A549 (cell line): ENCODE data around the gene ARHGEF28. TPM values are rescaled to one million over a fixed set of nuclear protein-coding genes. Genes with fewer than 3 reads are reported as not detected.

Experiments used
- ATAC-seq, 2 experiments: fragments of 200-7000 bp in 1 of 2; fragments of >200 bp in 1 of 2; cut with Nextera tagmentation in 1 of 2; cut with Tn5 transposase in 1 of 2; 3 replicates each; pipeline versions ENCODE4 v1.8.0 to v1.9.1; 2018 to 2020; ENCODE audit warnings: mild to moderate bottlenecking in 1 of 2, moderate library complexity in 1 of 2
- CTCF ChIA-PET: fragments of 300-600 bp; sonication (Branson Sonifier 250); formaldehyde crosslinking; extraction: SDS; loops from one replicate; lab custom pipeline; 2021; ENCODE audit warnings: antibody characterized with exemption, inconsistent platforms; lab: Yijun Ruan, JAX
- POLR2A ChIA-PET: fragments of 350-600 bp; formaldehyde crosslinking; extraction: SDS; loops from one replicate; lab custom pipeline; 2021; ENCODE audit warnings: antibody characterized with exemption, inconsistent platforms; lab: Yijun Ruan, JAX
- DNase-seq, 2 experiments: peaks; one replicate each; pipeline versions ENCODE4 v3.0.0 to v3.0.0-alpha.2; 2011 to 2016; ENCODE audit warnings: low read depth in 1 of 2, low spot score in 1 of 2
- FAIRE-seq: peaks from 2 replicates; lab custom pipeline; 2011; peaks lifted over from hg19 to GRCh38; lab: Jason Lieb, UNC
- H3K27ac ChIP-seq, 2 experiments: fragments of >200 bp; sonication (Bioruptor Twin); formaldehyde crosslinking; 3 replicates each; pipeline ENCODE4 v1.5.1; 2016 to 2017
- H3K4me1 ChIP-seq: fragments of >200 bp; sonication (Bioruptor Twin); formaldehyde crosslinking; 3 replicates; pipeline ENCODE4 v1.6.1; 2016
- H3K4me2 ChIP-seq: fragments of >200 bp; sonication (Bioruptor Twin); formaldehyde crosslinking; 3 replicates; pipeline ENCODE4 v1.6.1; 2016
- H3K4me3 ChIP-seq: fragments of >200 bp; sonication (Bioruptor Twin); formaldehyde crosslinking; 3 replicates; pipeline ENCODE4 v1.5.1; 2016
- H3K9me3 ChIP-seq: fragments of >200 bp; sonication (Bioruptor Twin); formaldehyde crosslinking; 3 replicates; pipeline ENCODE4 v1.6.1; 2016
- BHLHE40 ChIP-seq: IDR thresholded peaks from 2 replicates; pipeline ENCODE4 v1.6.1; 2012; ENCODE audit warnings: low read depth, low read length, inconsistent platforms
- CEBPB ChIP-seq, 2 experiments: fragments of >200 bp in 1 of 2; sonication (Bioruptor Twin) in 1 of 2; formaldehyde crosslinking in 1 of 2; IDR thresholded peaks; 2 replicates each; pipeline ENCODE4 v1.6.1; 2012 to 2016
- FOSL2 ChIP-seq, 2 experiments: fragments of 450-650 bp in 1 of 2; fragments of >200 bp in 1 of 2; sonication (Bioruptor Twin) in 1 of 2; formaldehyde crosslinking; IDR thresholded peaks; 2 replicates each; pipeline versions ENCODE4 v1.5.0 to v1.6.1; 2016 to 2020; ENCODE audit warnings: mild to moderate bottlenecking in 1 of 2, moderate library complexity in 1 of 2
- HDAC2 ChIP-seq: fragments of 200-600 bp; sonication (generic); IDR thresholded peaks from 2 replicates; pipeline ENCODE4 v1.6.1; 2016
- HOXB13 ChIP-seq: fragments of 250-450 bp; sonication (Bioruptor Pico); IDR thresholded peaks from 2 replicates; pipeline ENCODE4 v1.5.0; 2020; ENCODE audit warnings: low read depth, mild to moderate bottlenecking, moderate library complexity
- KDM1A ChIP-seq: fragments of 200-600 bp; sonication (generic); IDR thresholded peaks from 2 replicates; pipeline ENCODE4 v1.6.1; 2016; ENCODE audit warnings: low read depth, mild to moderate bottlenecking
- KDM5A ChIP-seq: fragments of 200-600 bp; sonication (generic); IDR thresholded peaks from 2 replicates; pipeline ENCODE4 v1.6.1; 2016; ENCODE audit warnings: antibody characterized with exemption, mild to moderate bottlenecking
- MAFK ChIP-seq: fragments of 450-650 bp; IDR thresholded peaks from 2 replicates; pipeline ENCODE4 v1.6.1; 2014; ENCODE audit not compliant: partially characterized antibody
- NR3C1 ChIP-seq: fragments of >200 bp; sonication (Bioruptor Twin); formaldehyde crosslinking; IDR thresholded peaks from 3 replicates; pipeline ENCODE4 v1.6.1; 2017
- PHF8 ChIP-seq: fragments of 200-600 bp; sonication (generic); IDR thresholded peaks from 2 replicates; pipeline ENCODE4 v1.6.1; 2016; ENCODE audit warnings: low read depth, mild to moderate bottlenecking, antibody characterized with exemption, moderate library complexity, borderline replicate concordance
- RCOR1 ChIP-seq: fragments of 150-350 bp; IDR thresholded peaks from 2 replicates; pipeline ENCODE4 v1.6.1; 2014; ENCODE audit warnings: antibody characterized with exemption, low read length, low read depth
- RNF2 ChIP-seq: fragments of 200-600 bp; sonication (generic); IDR thresholded peaks from 2 replicates; pipeline ENCODE4 v1.6.1; 2016; ENCODE audit warnings: low read depth, mild to moderate bottlenecking, antibody characterized with exemption, moderate library complexity, borderline replicate concordance
- SMC3 ChIP-seq: fragments of >200 bp; sonication (Bioruptor Twin); formaldehyde crosslinking; IDR thresholded peaks from 3 replicates; pipeline ENCODE4 v1.6.1; 2018; ENCODE audit warnings: inconsistent platforms
- ZC3H11A ChIP-seq: fragments of 450-650 bp; IDR thresholded peaks from 2 replicates; pipeline ENCODE4 v1.6.1; 2014; ENCODE audit warnings: antibody characterized with exemption, mild to moderate bottlenecking
- ZFP36 ChIP-seq: fragments of 450-650 bp; IDR thresholded peaks from 2 replicates; pipeline ENCODE4 v1.6.1; 2014; ENCODE audit warnings: borderline replicate concordance; ENCODE audit not compliant: partially characterized antibody
- WGBS: methylation state at CpG from one replicate; pipeline ENCODE4 v1.1.6; 2017; ENCODE audit errors: missing lambda C conversion rate; 5-methylcytosine and 5-hydroxymethylcytosine counted together
- polyA plus RNA-seq, 4 experiments: library from polyadenylated mRNA; depleted of rRNA in 3 of 4; stranded (reverse); fragments of >200 nt; fragmentation: RNase III in 1 of 4; extraction: RNeasy Plus Mini Kit Qiagen cat#74134 plus additional on column Dnase treatment in 1 of 4; gene quantifications; 2 replicates in 3 of 4; 3 replicates in 1 of 4; pipeline ENCODE4 v1.2.3, GENCODE V29; 2011 to 2017
- TF ChIP-seq, protein P1 (sequence below): IDR thresholded peaks from 2 replicates; pipeline ENCODE4 v1.6.1; 2012
- TF ChIP-seq, protein P2 (sequence below): IDR thresholded peaks from 2 replicates; pipeline ENCODE4 v1.6.1; 2012; ENCODE audit warnings: low read depth, borderline replicate concordance
- TF ChIP-seq, protein P3 (sequence below): fragments of 150-350 bp; IDR thresholded peaks from 2 replicates; pipeline ENCODE4 v1.6.1; 2014; ENCODE audit warnings: low read depth, mild to moderate bottlenecking, low read length
- TF ChIP-seq, protein P4 (sequence below): fragments of >200 bp; sonication (Bioruptor Twin); formaldehyde crosslinking; IDR thresholded peaks from 2 replicates; pipeline ENCODE4 v1.6.1; 2016

ARHGEF28 gene
- polyA plus RNA-seq, 2 of the 4 experiments (the other 2 are of a cell fraction), result 17.0 to 22.3 TPM

DNA sequence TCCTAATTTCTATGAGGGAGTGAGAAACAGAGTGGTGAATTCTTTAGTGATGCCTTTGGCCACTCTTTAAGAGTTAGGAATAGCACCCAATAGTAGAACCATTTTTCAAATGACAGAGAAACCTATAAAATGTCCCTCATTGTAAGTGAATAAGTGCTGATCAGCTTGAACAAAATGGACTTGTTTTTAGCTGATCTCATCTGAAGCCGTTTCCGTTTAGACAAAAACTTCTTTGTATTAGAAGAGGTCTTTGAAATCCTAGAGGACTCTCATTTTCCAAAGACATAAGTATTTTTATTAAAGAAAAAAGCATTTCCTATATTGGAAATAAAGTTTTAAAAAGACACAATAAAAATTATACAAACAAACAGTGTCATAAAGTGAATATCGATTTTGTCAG lies 273.9 kb downstream of the ARHGEF28 start:
- CTCF ChIA-PET, result interaction anchor here (0.7 to 1.4 kb wide), 2 partner anchors 8 to 503 kb away, joined by 3 to 4 read pairs; no protein-coding TSS in a partner anchor
- no peak overlapping the region for H3K27ac ChIP-seq
- H3K4me2 ChIP-seq, result no peak overlapping the region
- no peak for TF ChIP-seq NR3C1
- no peak for TF ChIP-seq KDM1A
- TF ChIP-seq HOXB13 (CRISPR knock-in tag), result no peak
- no peak for TF ChIP-seq SMC3
- TF ChIP-seq PHF8, result no peak
- no peak for TF ChIP-seq CEBPB (IDR thresholded peaks at IDR 0.05)
- TF ChIP-seq, protein P1, sequence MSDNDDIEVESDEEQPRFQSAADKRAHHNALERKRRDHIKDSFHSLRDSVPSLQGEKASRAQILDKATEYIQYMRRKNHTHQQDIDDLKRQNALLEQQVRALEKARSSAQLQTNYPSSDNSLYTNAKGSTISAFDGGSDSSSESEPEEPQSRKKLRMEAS, result no peak
- TF ChIP-seq, protein P2, sequence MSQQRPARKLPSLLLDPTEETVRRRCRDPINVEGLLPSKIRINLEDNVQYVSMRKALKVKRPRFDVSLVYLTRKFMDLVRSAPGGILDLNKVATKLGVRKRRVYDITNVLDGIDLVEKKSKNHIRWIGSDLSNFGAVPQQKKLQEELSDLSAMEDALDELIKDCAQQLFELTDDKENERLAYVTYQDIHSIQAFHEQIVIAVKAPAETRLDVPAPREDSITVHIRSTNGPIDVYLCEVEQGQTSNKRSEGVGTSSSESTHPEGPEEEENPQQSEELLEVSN, result no peak
- TF ChIP-seq, all 56 proteins: peak for 0
- FAIRE-seq (peak; percentile 13), DNase-seq (no peak), ATAC-seq (no peak)
- no peak overlapping the region for H3K4me3 ChIP-seq
- no peaks in the 10 kb centered on the region for H3K9me3 ChIP-seq
- POLR2A ChIA-PET, result no interaction called here
- peaks cover 28% of the 10 kb centered on the region for H3K4me1 ChIP-seq
- WGBS, result 88% methylated on average over 3 of the region's 3 CpGs

DNA sequence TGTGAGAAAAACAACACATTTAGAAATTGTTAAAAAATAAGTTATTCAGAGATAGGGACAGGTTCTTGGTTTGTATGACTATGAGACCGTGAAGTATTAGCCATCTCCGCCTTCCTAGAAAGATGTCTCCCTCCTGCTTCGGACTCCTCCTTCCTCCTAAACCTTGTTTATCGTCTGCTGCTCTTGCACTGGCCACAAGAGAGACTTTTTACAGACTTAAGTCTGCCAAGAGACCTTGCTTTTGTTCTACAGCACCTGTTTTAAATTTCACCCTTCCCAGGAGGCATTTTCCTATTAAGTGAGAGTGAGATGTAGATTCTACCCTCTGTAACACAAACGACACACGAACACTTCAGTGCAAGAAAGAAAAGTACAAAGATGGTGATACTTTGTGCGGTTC lies 274.6 kb downstream of the ARHGEF28 start:
- peak overlapping the region; percentile 44 to 81; a peak in 5 of 6 replicates for H3K27ac ChIP-seq
- DNase-seq (peak in 1 of 2 experiments; percentile 14), FAIRE-seq (no peak)
- CTCF ChIA-PET, result no interaction called here
- peak overlapping the region; percentile 68 for H3K4me2 ChIP-seq
- no peaks in the 10 kb centered on the region for H3K9me3 ChIP-seq
- WGBS, result 88% methylated on average over 7 of the region's 7 CpGs
- no peak overlapping the region for H3K4me3 ChIP-seq
- POLR2A ChIA-PET, result no interaction called here
- TF ChIP-seq KDM5A, result no peak
- TF ChIP-seq PHF8, result no peak
- TF ChIP-seq BHLHE40, result no peak
- no peak for TF ChIP-seq FOSL2 (IDR thresholded peaks at IDR 0.05)
- no peak for TF ChIP-seq FOSL2 (CRISPR knock-in tag; IDR thresholded peaks at IDR 0.05)
- TF ChIP-seq, protein P3, sequence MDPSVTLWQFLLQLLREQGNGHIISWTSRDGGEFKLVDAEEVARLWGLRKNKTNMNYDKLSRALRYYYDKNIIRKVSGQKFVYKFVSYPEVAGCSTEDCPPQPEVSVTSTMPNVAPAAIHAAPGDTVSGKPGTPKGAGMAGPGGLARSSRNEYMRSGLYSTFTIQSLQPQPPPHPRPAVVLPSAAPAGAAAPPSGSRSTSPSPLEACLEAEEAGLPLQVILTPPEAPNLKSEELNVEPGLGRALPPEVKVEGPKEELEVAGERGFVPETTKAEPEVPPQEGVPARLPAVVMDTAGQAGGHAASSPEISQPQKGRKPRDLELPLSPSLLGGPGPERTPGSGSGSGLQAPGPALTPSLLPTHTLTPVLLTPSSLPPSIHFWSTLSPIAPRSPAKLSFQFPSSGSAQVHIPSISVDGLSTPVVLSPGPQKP, result no peak
- TF ChIP-seq ZC3H11A, result no peak
- TF ChIP-seq RNF2, result no peak
- no peak for TF ChIP-seq ZFP36
- TF ChIP-seq, protein P4, sequence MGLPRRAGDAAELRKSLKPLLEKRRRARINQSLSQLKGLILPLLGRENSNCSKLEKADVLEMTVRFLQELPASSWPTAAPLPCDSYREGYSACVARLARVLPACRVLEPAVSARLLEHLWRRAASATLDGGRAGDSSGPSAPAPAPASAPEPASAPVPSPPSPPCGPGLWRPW, result no peak
- TF ChIP-seq MAFK, result no peak
- TF ChIP-seq, all 56 proteins: peak for 0
- peaks cover 28% of the 10 kb centered on the region for H3K4me1 ChIP-seq
- peak in 1 of 2 experiments; percentile 54; a peak in 3 of 6 replicates for ATAC-seq

DNA sequence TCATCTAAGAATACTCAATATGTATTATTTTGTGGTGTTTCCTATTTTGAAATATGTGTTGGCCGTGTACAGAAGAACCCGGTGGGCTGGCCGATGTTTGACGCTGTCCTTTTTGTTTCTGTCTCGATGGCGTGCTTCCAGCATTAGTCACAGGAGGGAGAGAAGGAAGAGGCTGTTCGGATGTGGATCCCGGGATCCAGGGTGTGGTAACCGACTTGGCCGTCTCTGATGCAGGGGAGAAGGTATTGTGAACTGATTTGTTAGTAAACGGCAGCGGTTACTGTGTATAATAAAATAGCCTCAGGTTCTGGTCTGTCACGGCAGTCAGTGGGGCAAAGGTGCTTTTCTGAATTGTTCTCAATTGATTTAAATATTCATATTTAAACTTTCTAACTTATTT lies 275.0 kb downstream of the ARHGEF28 start:
- H3K4me3 ChIP-seq, result no peak overlapping the region
- ChIA-PET CTCF (interaction anchor here (2.3 to 4.3 kb wide), 3 partner anchors 13 to 750 kb away, joined by 27 to 141 read pairs (median 47); partner anchors contain the start of gene ENC1), POLR2A (no interaction called here)
- no peak for TF ChIP-seq FOSL2 (IDR thresholded peaks at IDR 0.05)
- peak; percentile 72 for TF ChIP-seq FOSL2 (CRISPR knock-in tag; IDR thresholded peaks at IDR 0.05)
- no peak for TF ChIP-seq RCOR1
- no peak for TF ChIP-seq HDAC2
- ATAC-seq (peak; percentile 83 to 88), DNase-seq (peak; percentile 78 to 79), FAIRE-seq (peak; percentile 81)
- H3K27ac ChIP-seq, result peak overlapping the region; percentile 50 to 81
- peak overlapping the region; percentile 68 for H3K4me2 ChIP-seq
- H3K4me1 ChIP-seq, result peaks cover 28% of the 10 kb centered on the region
- no peaks in the 10 kb centered on the region for H3K9me3 ChIP-seq
- 4% methylated on average over 13 of the region's 13 CpGs for WGBS
